ENCODE results near the gene KDM2A. TPM values are rescaled to one million over a fixed set of nuclear protein-coding genes. Genes with fewer than 3 reads are reported as not detected.

Gene KDM2A
- total and polyA plus RNA-seq, 2 experiments from 2014 or later, result 25.0 to 54.1 TPM

GRCh38 chr11:67153971-67154370, 34.9 kb downstream of the KDM2A start:
- H3K27me3 ChIP-seq (ENCODE audit: insufficient read depth), result no peaks in the 10 kb centered on the region
- Mint-ChIP-seq H3K4me3 (no peak overlapping the region), H3K27ac (no peak overlapping the region), H3K4me1 (peaks cover 4% of the 10 kb centered on the region; the same call in 2 of the 3 replicates), H3K36me3 (ENCODE audit: low read depth) (peaks cover 31% of the 10 kb centered on the region), H3K27me3 (ENCODE audit: insufficient read depth, low read depth, poor library complexity) (no peaks in the 10 kb centered on the region), H3K9me3 (no peaks in the 10 kb centered on the region)
- no peak for ATAC-seq
- H3K36me3 ChIP-seq (ENCODE audit: insufficient read depth), result peaks cover 3% of the 10 kb centered on the region; the same call in 1 of the 2 replicates
- no peaks in the 10 kb centered on the region for H3K9me2 ChIP-seq (ENCODE audit: insufficient read depth)
- H3K4me3 ChIP-seq, result no peak overlapping the region
- no peaks in the 10 kb centered on the region for H3F3A ChIP-seq (replicated peaks; ENCODE audit: low read depth)
- H3K4me2 ChIP-seq, result no peak overlapping the region
- H3K4me1 ChIP-seq (ENCODE audit: insufficient read depth), result no peaks in the 10 kb centered on the region
- H3K27ac ChIP-seq (ENCODE audit: low read depth), result no peak overlapping the region
- DNase-seq (ENCODE audit: low spot score), result no peak
- TF ChIP-seq EZH2phosphoT487 (IDR thresholded peaks at IDR 0.05; ENCODE audit: unreplicated experiment) (no peak), ZNF114 (CRISPR knock-in tag; IDR thresholded peaks at IDR 0.05) (no peak)
- H2AFZ ChIP-seq, result no peak overlapping the region
- peaks cover 86% of the 10 kb centered on the region for H3K79me2 ChIP-seq (replicated peaks; ENCODE audit: insufficient read depth)
- H4K20me1 ChIP-seq (replicated peaks; ENCODE audit: insufficient read depth), result peaks cover 25% of the 10 kb centered on the region

GRCh38 chr11:67154726-67155125, 35.7 kb downstream of the KDM2A start:
- Histone ChIP-seq H3K27me3 (ENCODE audit: insufficient read depth) (no peaks in the 10 kb centered on the region), H3K4me3 (no peak overlapping the region), H3K4me2 (no peak overlapping the region), H3K9me2 (ENCODE audit: insufficient read depth) (no peaks in the 10 kb centered on the region), H3K79me2 (replicated peaks; ENCODE audit: insufficient read depth) (peaks cover 86% of the 10 kb centered on the region), H3K27ac (ENCODE audit: low read depth) (no peak overlapping the region), H3K36me3 (ENCODE audit: insufficient read depth) (peaks cover 2% of the 10 kb centered on the region; the same call in 1 of the 2 replicates), H3K4me1 (ENCODE audit: insufficient read depth) (no peaks in the 10 kb centered on the region), H3F3A (replicated peaks; ENCODE audit: low read depth) (no peaks in the 10 kb centered on the region), H2AFZ (no peak overlapping the region), H4K20me1 (replicated peaks; ENCODE audit: insufficient read depth) (peaks cover 23% of the 10 kb centered on the region)
- Mint-ChIP-seq H3K36me3 (ENCODE audit: low read depth) (peaks cover 31% of the 10 kb centered on the region), H3K4me3 (no peak overlapping the region), H3K27me3 (ENCODE audit: insufficient read depth, low read depth, poor library complexity) (no peaks in the 10 kb centered on the region), H3K9me3 (no peaks in the 10 kb centered on the region), H3K27ac (no peak overlapping the region), H3K4me1 (peaks cover 4% of the 10 kb centered on the region; the same call in 2 of the 3 replicates)
- ATAC-seq (no peak), DNase-seq (ENCODE audit: low spot score) (no peak)
- TF ChIP-seq CREB1 (CRISPR knock-in tag; IDR thresholded peaks at IDR 0.05; ENCODE audit: low read depth) (no peak), EZH2phosphoT487 (IDR thresholded peaks at IDR 0.05; ENCODE audit: unreplicated experiment) (no peak), JUNB (IDR thresholded peaks at IDR 0.05; ENCODE audit: unreplicated experiment) (no peak), REST (IDR thresholded peaks at IDR 0.05; ENCODE audit: unreplicated experiment) (no peak), ZNF114 (CRISPR knock-in tag; IDR thresholded peaks at IDR 0.05) (no peak), ZNF462 (CRISPR knock-in tag; IDR thresholded peaks at IDR 0.05) (no peak), POLR2AphosphoS5 (IDR thresholded peaks at IDR 0.05; ENCODE audit: low read depth) (no peak), STAT1 (IDR thresholded peaks at IDR 0.05; ENCODE audit: unreplicated experiment) (no peak)

Measured in GM23338 (cell line).